ENCODE data around the gene BRSK1.
"Not testable (repeated sequence)": the region's sequence is repeated elsewhere in the genome, so short reads cannot be mapped to it uniquely, and the experiment has no call there.

Gene BRSK1

DNA sequence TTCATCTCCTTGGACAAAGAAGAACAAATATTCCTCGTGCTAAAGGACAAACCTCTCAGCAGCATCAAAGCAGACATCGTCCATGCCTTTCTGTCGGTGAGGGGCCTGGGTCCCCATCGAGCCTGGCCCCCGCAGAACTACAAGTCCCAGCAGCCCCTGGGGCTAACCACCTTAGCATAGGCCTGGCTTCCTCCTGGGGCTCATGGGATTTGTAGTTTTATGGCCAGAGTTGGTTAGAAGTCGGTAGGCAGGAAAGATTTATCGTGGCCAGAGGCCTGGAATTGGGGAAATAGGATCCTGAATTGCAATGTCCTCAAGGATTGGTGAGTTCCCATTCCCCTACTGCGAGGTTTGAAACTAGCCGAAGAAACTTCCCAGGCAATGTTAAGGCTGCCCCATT lies 21.7 kb downstream of the BRSK1 start:
- peak; percentile 51 for DNase-seq

DNA sequence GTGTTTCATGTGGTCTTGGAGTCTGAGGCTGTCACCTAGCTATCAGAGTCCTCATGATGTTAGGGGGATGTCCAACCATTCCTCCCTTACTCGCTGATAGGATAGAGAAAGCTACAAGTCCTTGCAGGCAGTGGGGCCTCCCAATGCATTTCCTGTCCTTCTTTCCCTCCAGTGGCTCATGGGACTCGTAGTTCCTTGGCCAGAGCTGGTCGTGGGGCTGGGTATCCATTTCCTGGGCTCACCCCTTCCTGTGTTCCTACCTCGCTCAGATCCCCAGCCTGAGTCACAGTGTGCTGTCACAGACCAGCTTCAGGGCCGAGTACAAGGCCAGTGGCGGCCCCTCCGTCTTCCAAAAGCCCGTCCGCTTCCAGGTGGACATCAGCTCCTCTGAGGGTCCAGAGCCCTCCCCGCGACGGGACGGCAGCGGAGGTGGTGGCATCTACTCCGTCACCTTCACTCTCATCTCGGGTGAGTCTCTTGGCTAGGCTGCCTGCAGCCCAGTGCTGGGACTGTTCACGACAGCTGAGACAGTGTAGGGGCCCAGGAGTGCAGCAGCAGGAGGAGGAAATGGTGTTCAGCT lies 22.3 kb downstream of the BRSK1 start:
- no peak for DNase-seq

DNA sequence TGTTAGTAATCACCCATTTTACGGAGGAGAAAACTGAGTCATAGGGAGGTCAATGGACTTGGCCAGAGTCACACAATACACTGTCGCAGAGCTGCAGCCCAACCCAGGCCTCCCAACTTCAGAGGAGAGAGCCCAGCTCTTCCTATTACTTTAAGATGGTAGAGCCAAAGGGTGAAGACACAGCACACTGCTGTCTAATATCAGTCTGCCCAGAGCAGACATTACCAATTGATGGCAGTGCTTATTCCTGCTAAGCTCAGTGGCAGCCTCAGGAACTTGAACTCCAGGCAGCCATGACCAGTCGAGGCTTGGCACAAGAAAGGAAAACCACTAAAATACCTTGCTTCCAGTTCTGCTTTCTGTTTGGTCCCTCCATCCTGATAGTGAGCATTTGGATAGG lies 22.9 kb downstream of the BRSK1 start:
- DNase-seq, result no peak

DNA sequence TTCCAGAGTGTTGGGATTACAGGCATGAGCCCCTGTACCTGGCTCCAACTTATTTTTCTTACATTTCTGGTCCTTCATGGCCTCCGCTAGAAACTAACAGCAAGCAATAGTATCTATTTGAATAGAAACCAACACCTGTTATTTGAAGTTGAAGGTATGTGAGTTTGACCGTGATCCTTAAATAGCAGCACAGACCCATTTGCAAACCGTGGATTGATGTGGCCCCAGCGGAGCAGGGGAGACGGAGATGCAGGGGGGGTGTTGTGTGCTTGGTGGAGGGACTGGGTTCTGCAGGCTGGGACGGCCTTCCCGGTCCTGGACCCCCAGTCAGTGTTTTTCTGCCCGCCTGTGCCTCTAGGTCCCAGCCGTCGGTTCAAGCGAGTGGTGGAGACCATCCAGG lies 24.5 kb downstream of the BRSK1 start:
- DNase-seq, result no peak

DNA sequence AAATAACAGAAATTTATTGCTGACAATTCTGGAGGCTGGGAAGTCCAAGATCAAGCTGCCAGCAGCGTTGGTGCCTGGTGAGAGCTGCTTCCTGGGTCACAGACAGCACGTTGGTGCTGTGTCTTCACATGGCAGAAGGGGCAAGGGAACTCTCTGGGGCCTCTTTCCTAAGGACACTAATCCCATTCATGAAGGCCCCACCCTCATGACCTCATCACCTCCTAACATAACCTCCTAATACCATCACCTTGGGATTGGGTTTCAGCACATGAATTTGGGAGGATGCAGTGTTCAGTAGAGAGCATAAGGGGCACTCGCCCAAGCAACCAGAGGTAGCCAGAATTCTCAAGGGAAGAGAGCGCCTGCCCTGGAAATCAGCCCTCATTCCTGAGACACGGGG lies 25.7 kb downstream of the BRSK1 start:
- DNase-seq, result no peak

DNA sequence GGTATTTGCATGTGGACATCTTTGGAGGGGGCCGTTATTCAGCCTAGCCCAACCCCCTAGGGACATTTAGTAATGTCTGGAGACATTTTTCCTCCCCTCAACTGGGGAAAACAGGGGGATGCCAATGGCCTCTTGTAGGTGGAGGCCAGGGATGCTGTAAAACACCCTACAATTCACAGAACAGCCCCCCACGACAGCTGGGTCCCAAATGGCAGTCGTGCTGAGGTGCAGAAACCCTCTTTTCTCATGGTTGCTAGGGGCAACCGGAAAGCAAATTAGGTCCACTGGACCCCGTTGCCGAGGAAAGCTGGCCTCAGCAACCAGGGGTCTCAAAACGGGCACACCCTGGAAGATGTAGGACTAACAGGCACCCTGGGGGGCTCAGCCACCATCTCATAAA lies 26.7 kb downstream of the BRSK1 start:
- DNase-seq, result no peak

DNA sequence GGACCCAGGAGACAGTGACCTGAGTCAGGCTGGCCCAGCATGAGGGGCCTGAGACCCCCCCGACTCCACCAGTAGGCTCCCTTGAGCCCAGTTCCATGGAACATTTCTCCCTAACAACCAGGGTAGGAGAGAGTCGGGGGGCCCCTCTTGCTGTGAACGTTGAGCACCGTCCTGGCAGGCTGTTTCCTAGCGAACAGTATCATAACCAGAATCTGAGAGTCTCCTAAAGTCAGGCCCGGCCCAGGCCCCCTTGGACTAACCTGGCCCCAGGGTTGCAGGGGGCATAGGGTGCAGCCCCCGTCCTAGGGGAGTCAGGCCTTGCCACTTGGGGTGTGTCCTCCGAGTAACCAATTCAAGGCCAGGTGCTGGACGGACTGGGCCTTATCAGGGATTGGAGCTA lies 27.6 kb downstream of the BRSK1 start:
- no peak for DNase-seq

DNA sequence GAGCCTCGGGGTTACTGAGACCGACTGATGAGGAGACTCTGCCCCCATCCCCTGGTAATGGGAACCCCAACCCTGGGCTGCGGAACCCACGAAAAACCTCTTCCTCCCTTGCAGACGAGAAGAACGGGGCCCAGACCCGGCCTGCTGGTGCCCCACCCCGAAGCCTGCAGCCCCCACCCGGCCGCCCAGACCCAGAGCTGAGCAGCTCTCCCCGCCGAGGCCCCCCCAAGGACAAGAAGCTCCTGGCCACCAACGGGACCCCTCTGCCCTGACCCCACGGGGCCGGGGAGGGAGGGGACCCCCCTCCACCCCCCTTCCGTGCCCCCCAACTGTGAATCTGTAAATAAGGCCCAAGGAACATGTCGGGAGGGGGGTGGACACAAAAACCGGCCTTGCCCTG lies 28.0 kb downstream of the BRSK1 start:
- DNase-seq, result no peak

DNA sequence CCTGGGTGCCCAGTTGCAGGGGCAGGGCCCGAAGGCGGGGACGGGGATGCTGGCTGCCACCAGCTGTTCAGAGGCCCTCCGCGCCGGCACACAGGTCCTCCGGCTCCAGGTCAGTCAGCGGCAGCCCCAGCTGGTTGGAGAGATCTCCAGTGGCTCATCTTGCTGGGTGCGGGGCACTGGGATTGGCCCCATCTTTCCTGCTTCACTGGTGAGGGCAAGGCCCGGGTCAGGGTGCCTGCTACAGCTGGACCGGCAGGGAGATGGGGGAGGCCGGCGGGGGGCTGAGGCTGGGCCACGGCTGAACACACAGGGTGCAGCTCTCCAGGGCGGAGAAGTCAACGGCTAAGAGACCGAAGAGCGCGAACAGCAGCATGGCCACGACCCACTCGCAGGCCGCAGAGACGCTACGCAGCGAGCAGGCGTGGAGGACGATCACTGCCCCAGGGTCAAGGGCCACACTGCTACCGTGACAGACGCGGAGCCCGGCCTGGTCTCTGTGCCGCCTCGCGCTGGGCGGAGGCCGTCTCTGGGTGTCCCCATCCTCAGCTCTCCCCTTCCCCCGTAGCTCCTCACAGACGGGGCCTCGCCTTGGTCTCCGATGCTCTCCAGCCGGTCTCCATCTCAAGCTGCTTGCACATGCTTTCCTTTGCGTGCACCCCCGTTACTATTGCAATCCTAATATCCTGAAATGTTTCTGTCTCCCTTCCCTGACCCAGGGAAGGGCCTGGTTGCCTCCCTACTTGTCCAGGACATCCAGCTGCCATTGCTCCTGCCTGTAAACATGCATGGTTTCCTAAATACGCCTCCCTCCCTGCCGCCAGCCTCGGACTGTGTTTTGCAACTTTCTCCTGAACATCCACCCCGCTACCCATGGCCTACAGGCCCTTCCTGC lies 29.1 kb downstream of the BRSK1 start:
- DNase-seq, result no peak

DNA sequence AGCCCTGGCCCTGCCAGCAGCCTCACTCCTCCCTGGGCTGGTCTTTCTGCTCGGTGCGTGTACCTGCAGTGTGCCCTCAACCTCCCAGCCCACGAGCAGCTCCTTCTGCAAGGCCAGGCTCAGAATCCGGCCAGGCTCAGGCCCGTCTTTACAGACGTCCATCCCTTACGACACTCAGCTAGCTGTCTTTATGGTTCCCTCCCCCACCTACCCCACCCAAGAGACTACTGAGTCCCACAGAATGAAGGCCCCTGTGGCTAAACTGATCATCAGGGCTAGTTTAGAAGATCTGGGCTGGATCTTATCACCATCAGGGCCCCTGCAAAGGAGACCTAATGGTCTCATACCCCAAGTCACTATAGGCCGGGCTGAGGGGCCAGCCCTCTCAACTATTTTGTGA lies 30.6 kb downstream of the BRSK1 start:
- no peak for DNase-seq

DNA sequence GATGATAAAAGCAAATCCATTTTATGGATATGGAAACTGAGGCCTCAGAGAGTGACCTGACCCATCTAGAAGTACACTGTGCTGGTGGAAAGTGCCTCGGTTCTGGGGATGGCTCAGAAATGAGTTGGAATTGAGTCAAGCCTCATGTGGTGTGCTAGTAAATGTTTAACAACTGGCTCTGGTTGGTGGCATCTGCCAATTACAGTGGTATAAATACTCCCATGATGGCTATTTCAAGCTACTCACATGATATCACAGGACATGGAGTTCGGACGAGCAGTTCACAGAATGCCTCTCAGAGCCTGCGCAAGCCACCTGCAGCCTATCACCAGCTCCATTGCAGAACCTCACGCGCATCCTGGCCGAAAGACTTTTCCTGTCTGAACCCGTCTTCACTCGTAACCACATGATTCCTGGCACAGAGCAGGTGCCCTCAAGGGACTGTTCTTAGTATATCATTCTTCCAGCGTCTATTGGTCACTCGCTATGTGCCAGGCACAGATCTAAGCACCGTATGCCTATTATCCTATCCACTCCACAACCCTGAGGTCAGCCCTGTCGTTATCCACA lies 32.2 kb downstream of the BRSK1 start:
- DNase-seq, result no peak

DNA sequence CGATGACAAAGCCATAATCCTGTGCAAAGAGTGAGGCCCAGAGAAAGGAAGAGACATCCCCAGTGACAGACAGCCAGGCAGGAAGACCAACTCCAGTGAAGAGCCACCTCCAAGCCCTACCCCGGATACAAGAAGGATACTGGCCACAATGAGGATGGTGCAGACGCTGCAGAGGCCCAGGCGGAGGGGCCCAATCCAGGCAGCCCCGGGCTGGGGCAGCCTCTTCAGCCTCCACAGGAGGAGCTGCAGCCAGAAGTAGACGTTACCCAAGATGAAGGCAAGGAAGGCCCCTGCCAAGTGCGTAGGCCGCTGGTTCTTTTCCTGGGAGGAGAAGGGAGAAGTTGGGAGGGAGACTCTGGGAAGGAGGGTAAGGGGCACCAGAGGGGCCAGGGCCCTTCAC lies 32.8 kb downstream of the BRSK1 start:
- DNase-seq, result no peak

DNA sequence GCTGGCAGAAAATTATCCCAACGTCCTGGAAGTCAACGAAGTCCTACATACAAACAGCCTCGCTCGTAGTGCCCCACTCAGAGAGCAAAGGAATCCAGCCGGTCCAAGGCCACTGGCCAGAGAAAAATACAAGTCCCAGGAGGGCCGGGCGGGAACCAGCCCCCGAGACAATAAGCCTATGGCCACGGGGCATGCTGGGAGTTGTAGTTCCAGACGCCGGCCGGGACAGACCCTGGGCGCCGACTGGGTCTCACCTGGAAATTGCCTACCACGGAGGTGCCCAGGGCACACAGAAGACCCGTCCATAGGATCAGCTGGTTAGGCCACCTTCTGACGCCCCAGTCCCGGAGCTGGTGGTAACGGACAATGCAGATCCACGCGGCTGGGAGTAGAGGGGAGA lies 36.0 kb downstream of the BRSK1 start:
- peak; percentile 61 for DNase-seq

DNA sequence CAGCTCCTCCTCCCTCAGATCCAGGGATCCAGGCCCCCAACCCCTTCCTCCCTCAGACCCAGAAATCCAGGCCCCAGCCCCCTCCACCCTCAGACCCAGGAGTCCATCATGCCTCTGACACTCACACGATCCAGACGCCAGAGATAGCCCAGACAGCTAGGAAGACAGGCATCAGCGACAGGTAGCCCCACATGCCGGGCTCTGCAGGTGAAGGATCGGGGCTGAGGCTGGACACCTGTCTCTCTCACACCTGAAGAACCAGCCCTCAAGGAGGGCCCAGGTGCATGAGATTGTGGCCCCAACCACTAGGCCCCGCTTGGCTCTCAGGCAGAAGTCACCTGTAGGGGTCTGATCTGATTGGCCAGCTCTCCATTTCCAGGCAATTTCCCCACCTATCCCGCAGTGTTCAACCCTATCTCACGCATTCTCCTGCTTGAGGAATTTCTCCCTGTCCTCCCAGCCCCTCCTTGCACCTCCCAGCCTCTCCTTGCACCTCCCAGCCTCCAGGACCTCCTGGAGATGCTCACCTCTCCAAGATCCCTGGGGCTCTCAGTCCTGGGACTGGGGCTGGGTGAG lies 37.1 kb downstream of the BRSK1 start:
- DNase-seq, result no peak

DNA sequence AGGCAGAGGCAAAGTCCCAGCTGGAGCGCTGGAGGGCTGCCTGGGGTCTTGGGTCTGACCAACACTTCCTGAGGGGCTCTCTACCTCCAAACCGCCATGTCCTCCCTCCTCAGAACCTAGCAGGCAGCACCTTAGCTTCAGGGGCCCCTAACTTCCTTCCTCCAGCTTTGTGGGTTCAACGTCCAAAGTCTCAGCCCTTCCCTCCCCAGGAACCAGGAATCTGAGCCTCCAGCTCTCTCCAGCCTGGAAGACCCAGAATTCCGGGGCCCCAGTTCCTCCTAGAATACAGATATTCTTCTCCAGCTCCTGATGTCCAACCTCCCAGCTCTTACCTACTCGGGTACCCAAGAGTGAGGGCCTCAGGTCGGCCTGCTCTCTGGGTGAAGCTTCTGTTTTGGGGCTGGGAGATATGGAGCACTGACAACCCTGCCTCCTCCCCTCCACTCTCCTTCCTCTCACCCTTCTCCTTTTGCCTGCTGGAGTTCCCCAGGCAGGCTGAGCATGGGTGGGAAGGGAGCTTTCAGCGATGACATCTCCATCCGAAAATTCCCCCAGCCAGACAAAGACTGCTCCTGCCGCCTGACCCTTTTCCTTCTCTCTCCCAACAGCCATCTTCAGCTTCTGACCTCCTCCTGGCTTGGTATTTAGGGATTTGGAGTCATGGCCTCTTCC lies 37.8 kb downstream of the BRSK1 start:
- no peak for DNase-seq

DNA sequence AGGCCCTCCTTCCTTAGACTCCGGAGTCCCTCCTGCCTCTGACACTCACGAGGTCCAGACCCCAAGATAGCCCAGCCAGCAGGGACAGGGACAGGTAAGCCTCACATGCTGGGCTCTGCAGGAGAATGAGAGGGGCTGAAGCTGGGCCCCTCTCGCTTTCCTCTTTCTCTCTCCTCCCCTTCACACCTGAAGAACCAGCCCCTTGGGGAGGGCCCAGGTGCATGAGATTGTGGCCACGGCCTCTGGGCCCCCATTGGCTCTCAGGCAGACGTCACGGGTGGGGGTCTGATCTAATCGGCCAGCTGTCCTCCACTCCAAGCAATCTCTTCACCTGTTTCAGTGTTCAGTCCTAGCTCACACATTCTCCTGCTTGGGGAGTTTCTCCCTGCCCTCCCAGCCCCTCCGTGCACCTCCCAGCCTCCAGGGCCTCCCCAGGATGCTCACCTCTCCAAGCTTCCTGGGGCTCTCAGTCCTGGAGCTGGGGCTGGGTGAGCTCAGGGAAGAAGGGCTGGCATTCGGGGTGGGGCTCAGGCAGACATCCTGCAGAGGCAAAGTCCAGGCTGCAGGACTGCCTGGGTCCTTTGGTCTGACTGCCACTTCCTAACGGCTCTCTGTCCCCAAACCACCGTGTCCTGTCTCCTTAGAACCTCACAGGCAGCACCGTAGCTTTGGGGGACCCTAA lies 38.5 kb downstream of the BRSK1 start:
- peak; percentile 18 for DNase-seq

DNA sequence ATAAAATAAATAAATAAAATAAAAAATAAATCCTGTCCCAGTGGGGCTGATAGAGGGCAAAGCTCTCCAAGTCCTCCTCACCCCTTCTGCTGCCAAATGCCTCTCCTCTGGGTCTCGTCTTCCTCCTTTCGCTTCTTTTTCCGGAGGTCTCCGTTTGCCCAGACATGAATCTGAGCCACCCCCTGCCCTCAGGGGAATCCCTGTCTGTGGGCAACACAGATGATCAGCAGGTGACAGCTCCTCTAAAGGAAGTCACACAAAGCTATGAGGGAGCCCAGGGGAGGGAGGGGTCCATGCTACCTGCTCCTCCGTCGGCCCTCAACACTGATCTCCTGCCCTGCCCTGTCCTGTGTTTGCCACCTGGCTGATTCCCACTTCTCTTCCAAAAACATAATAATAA lies 40.9 kb downstream of the BRSK1 start:
- DNase-seq, result no peak

DNA sequence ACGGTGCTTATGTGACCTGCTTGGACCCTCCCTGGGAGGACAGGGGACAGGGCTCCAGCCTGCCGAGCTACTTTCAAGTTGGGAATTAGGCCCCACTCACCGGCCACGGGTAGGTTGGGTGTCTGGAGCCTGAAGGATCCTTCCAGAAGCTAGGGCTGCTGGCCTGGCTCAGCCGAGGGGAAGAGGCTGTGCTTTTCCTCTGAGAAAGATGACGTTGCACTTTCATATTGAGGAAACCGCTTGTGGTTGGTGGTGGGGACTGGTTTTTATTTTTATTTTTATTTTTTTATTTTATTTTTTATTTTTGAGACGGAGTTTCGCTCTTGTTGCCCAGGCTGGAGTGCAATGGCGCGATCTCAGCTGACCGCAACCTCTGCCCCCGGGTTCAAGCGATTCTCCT lies 41.4 kb downstream of the BRSK1 start, which contains the start of gene TMEM150B:
TMEM150B (minus strand) TSS at position 170 of the 400 bp plus-strand sequence. CDS start 4,305 bp downstream, outside the sequence.
- peak; percentile 17 for DNase-seq

DNA sequence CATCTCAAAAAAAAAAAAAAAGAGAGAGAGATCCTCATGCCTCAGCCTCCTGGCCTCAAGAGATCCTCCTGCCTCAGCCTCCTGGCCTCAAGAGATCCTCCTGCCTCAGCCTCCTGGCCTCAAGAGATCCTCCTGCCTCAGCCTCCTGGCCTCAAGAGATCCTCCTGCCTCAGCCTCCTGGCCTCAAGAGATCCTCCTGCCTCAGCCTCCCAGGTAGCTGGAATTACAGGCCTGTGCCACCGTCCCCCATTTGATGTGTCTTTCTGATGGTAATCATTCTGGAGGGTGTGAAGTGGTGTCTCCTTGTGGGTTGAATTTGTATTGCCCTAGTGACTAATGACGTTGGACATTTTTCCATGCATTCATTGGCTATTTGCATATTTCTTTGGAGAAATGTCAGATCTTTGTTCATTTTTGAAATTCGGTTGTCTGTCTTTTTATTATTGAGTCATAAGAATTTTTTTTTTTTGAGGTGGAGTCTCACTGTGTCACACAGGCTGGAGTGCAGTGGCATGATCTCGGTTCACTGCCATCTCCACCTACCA lies 45.0 kb downstream of the BRSK1 start:
- not testable (repeated sequence) for DNase-seq

DNA sequence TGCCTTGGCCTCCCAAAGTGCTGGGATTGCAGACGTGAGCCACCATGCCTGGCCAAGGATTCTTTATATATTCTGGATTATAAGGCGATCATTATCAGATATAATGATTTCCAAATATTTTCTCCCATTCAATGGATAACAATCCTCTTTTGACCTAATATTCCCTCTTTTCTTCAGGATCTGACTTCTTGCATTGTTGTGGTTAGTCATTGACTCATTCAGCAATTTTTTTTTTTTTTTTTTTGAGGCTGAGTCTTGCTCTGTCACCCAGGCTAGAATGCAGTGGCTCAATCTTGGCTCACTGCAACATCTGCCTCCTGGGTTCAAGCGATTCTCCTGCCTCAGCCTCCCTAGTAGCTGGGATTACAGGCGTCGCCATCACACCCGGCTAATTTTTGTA lies 46.0 kb downstream of the BRSK1 start:
- not testable (repeated sequence) for DNase-seq

DNA sequence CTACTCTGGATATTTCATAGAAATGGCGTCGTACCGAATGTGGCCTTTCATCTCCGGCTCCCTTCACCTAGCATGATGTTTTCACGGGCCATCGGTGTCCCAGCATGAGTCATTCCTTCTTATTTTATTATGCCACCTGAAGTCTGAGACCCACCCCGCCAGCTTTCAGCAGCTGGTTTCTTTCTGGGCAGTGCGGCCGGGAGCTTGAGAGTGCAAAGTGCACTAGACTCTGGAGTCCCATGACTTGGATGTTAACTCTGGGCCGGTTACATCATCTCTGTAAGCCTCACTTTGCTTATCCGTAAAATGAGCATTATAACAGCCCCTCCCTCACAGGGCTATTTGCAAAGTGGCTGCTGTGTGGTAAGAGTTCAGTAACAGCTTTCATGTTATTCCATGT lies 50.1 kb downstream of the BRSK1 start:
- no peak for DNase-seq

DNA sequence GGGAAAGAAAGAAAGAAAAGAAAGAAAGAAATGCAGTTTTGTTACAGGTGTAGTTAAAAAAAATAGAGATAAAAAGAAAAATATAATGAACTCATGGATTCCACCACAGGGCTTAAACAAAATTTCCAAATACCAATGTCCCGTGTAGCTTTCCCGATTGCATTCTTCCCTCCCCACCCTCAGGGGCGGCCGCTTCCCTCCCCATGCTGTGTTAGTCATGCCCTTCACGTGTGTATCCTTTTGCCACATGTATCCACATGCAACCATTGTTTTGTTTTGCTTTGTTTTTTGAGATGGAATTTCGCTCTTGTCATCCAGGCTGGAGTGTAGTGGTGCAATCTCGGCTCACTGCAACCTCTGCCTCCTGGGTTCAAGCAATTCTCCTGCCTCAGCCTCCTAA lies 52.3 kb downstream of the BRSK1 start:
- no peak for DNase-seq

Data from femur (tissue), 1 donor.